NCI-H1694 treated with DMSO at 0.1 percent for 48 hours (cell line): ENCODE data around the gene MS4A4E.
"Not testable (repeated sequence)": the region's sequence is repeated elsewhere in the genome, so short reads cannot be mapped to it uniquely, and the experiment has no call there.

Experiments used
- DNase-seq: peaks from one replicate; lab custom pipeline; 2025; lab: John Stamatoyannopoulos, UW

Gene MS4A4E

DNA sequence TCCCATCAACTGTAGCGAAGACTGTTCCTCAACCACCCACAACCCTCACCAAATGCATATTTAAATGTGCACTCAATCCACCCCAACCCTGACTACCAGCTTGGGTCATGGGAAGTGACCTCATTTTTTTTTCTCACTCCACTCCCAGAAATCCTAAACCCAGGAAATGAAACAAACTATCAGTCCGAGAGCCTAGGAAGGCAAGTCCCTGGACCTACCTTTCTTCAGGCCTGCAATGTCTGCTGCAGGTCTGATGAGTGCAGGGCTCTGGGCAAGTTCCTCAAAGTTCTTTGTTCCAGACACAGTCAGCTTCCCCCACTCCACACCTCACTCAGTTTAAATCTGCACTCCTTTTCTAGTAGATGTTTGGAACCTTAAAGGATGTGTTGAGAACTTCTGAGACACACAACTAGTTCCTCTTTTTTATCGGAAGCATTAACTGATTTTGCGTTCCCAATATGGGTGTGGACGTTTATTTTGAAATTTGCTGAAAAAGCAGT lies at the start of gene MS4A4E:
Gene MS4A4E (minus strand): TSS at position 398 of the 500 bp plus-strand sequence. CDS start 13,082 bp downstream, outside the sequence.
- DNase-seq, result no peak

DNA sequence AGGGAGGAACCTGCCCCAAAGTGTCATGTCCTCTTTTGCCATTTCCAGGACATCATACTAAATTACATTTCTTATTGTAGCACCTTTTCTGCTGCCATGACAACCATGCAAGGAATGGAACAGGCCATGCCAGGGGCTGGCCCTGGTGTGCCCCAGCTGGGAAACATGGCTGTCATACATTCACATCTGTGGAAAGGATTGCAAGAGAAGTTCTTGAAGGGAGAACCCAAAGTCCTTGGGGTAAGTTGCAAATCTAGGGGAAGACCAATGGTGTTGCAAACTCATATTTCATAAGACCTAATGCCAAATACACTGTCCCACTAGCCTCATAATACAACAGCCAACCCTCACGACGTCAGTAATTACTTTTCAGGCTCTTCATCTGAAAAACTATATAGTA lies 49.2 kb upstream of the MS4A4E start:
- DNase-seq, result no peak

DNA sequence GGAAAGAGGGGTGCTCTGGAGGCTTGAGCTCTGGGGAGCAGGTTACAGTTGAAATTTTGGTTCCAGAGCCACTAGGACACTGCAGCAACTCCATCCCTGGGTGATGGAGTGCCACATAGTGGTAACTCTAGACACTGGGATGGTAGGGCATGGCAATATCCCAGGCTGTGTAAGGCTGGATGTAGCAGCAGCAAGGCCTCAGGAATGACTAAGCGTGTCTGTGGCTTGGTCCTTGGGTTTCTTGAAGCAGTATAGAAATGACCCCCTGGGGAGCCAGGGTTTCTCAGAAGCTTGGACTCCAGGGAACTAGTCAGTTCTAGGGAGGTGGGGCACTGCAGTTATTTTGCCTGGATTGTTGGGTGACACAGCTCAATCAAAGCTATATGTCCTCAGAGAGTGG lies 45.6 kb upstream of the MS4A4E start:
- no peak for DNase-seq

DNA sequence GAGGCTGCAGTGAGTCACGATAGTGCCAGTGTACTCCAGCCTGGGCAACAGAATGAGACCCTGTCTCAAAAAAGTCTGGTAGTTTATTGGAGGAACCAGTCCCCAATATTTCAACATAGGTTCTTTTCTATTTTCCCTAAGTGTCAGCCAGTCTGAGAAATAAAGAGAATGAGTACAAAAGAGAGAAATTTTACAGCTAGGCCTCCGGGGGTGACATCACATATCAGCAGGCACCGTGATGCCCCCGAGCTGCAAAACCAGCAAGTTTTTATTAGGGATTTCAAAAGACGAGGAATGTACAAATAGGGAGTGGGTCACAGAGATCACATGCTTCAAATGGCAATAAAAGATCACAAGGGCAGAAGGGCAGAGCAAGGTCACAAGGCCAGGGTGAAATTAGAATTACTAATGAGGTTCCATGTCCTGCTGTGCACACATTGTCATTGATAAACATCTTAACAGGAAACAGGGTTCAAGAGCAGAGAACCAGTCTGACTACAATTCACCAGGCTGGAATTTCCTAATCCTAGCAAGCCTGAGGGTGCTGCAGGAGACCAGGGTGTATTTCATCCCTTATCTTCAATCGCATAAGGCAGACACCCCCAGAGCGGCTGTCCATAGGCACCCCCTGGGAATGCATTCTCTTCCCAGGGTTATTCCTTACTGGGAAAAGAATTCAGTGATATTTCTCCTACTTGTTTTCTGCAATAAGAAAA lies 42.6 kb upstream of the MS4A4E start:
- DNase-seq, result not testable (repeated sequence)

DNA sequence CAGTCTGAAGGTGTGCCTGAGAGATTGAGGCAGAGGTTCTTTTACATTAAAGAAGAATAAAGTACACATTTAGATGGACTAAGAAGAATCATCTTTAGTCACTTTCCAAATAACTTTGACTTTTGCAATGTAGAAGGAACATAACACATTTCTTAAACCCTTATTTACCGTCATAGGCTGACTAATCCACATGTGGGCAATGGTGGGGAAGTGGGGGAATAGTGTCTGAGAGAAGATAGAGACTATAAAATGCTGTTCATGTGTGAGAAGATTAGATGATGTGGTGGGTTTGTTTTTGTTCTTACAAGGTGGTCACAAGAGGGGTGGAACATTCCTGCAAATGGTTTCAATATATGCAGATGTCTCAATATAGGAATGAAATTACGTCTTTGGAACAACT lies 39.3 kb upstream of the MS4A4E start:
- DNase-seq, result no peak

DNA sequence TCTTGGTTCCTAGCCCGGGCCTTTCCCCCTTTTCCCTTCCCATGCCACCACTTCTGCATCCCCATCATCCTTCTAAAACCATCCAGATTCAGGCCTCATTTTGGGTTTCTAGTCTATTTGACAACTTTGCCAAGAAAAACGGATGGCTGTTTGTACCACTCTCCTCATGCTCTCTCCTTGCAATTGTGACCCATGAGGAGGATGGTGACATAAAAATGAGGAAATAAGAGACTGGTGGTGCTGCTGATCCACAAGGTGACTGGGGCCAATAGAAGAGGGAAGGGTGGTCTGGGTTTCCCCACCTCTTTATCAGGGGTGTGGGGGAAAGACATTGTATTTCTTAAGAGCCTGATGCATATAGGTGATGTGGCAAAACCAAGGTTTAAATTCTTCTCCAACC lies 38.5 kb upstream of the MS4A4E start:
- DNase-seq, result no peak

DNA sequence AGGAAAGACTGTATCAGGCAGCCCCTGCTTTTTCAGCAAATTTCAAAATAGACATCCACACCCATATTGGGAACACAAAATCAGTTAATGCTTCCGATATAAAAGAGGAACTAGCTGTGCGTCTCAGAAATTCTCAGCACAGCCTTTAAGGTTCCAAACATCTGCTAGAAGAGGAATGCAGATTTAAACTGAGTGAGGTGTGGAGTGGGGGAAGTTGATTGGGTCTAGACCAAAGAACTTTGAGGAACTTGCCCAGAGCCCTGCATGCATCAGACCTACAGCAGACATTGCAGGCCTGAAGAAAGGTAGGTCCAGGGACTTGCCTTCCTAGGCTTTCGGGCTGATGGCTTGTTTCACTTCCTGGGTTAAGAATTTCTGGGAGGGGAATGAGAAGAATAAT lies 37.5 kb upstream of the MS4A4E start, which contains the start of gene MS4A4A:
Gene MS4A4A (plus strand): TSS at position 255 of the 400 bp plus-strand sequence. CDS start 10 bp downstream, at position 265.
- no peak for DNase-seq

DNA sequence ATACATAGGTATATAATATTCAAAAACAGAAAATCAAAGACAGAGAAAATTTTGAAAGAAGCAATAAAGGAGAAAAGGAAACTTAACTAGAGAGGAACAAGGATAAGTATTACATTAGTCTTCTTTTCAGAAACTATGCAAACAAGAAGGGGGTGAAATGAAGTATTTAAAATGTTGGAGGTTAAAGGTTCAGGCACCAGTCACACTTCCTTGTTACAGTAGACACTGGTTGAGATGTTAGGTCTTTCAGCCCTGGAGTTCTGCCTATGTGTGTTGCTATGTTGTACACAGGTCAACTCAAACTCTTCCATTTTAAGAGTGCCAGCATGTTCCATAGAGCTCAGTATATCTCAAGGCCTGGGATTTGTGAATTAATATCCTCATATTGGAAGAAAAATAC lies 31.5 kb upstream of the MS4A4E start:
- DNase-seq, result no peak

DNA sequence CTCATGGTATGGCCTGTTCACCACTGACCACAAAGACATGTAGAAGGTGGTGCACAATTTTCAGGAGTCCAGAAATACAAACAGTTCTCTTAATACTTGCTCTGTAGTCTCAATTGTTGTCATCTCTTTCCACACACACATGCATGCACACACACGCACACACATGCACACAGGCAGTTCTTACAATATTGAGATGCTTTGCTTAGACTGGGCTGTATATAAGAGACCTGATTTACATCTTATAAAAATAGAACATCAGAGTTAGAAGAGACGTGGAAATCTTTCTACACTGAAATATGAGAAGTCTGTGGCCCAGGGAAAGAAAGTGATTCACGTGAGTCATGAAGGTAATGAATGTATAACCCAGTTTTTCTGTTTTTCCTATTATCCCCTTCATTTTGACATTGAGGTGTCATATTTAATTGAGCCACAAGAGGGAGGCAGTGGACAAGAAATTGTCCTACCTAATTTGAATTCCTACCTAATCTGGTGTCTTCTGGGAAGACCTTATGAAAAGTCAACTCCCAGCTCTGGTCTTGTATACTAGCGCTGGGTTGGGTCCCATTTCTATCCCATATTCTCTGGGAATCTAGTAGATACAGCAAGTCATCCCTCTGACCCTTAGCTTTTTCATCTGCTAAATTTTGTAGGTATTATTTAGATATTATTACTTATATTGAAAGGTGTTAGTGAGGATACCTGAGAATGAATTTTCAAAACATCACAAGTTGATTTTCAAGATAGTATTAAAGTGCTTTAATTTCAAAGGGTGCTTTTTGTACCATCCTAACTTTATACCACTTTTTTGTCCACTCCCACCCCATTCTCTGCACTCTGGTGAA lies 22.7 kb upstream of the MS4A4E start:
- DNase-seq, result no peak

DNA sequence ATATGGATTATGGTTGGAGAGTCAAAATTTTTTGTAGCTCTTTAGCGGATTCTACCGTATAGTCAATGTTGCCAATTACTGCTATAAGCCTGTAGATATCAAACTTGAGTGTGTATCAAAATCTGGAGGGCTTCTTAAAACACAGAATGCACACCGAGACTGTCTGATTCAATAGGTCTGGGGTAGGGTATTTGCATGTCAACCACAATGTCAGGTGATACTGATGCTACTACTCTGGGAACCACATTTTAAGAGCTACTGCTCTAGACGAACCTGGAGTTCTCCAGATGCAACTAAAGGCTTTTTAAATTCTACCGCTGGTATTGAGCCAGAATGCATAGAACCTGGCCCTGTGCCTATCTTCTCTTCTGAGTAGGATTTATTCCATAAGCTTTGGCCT lies 21.7 kb upstream of the MS4A4E start:
- no peak for DNase-seq

DNA sequence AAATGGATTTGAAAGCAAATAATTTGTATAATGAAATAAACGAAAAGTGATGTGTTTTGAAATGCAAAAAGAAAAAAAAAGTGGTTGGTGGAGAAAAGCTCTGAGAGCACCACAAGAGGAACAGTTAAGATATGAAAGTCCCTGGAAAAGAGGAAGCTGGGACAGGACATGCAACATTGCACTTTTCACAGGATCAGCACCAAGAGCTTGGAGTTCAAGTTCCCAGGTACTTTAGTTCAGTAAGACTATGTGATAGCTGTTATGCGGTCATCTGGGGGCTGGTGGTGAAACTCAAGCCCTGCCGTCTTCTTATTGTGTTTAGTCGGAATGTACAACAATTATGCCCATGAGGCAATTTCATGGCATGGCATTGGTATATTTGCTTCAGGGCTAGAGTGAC lies 20.5 kb upstream of the MS4A4E start:
- no peak for DNase-seq

DNA sequence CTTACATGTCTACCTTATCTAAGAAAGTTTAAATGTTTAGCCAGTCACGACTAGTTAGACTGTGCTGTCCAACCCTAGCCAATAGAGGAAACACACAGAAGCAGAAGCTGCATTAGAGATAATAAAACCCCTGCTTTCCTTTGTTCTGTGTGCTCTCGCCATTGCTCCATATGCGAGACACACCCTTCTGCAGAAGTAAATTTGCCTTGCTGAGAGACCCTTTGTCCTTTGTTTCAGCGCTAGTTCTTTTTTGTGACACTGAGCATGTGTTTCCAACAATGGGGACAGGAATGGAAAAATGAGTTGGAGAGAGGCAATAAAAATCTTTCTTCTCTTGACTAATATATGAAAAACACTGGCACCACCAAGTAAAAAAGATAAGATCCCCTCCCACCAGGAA lies 18.1 kb upstream of the MS4A4E start:
- DNase-seq, result no peak

DNA sequence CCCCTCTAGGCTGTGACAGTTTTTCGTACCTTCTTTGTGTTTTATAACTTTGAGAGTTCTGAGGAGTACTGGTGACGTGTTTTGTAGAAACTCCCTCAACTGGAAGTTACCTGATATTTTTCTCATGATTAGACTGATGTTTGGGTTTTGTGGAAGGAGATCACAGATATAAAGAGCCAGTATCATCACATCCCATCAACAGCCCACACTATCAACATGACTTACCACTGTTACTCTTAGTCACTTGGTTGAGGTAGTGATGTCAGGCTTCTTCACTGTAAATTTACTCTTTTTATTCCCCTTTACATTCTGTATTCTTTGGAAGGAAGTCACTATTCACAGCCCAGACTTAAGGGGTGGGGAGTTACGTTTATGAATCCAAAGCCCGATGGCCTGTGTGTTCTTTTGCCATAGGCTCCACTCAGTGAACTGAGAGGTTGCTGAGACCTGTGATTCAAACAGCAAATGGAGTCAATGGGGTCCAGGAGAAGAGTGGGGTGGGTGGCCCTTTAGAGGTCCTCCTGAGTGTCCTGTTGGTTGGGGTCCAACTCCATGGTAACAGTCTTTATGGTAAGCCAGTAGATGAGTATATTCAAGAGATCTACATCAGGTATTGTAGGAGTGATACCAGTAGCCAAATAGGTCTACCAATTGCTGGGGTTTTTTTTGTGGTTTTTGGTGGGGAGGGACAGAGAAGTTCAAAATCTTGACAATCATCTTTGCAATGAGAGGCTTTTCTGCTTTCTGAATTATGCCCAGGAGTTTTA lies 15.2 kb upstream of the MS4A4E start:
- no peak for DNase-seq

DNA sequence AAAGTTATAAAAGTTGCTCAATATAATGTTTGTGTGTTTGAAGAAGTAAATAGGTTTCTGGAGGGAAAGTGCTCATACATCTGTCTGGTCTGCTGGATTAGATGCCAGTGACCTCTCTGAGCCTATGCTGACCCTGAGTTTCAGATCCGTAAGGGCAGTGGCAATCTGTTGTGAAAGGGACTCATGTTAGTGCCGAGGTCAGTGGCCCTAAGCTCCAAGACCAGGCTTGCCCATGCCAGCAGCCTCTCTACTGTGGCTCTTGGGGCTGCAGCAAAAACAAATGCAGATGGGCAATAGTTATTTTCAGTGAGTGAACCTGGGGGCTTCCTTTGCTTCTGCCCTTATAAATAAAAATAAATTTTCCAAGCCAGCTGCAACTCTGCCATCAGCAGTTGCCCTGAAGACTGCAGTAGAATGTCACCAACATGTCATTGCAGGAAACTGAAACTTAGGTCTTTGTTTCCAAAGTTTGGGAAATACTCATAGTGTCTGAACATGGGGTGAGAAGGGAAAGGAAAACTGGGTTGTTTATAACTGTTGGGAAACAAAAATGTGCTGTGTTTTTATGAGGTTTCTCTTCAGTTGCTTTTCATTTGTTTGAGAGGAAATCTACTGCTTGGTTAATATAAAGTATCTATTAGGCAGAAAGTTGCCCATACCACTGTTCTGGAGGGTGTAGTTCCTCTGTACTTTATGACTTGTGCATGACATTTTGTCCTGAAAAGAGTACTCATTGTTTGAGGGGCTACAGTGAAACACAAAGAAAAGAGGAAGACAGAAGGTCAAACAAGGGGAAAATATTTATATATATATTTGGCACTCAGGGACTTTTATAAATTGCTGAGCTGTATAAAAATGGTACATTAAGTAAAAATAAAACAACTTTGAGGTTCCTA lies 9.5 kb upstream of the MS4A4E start:
- DNase-seq, result no peak

DNA sequence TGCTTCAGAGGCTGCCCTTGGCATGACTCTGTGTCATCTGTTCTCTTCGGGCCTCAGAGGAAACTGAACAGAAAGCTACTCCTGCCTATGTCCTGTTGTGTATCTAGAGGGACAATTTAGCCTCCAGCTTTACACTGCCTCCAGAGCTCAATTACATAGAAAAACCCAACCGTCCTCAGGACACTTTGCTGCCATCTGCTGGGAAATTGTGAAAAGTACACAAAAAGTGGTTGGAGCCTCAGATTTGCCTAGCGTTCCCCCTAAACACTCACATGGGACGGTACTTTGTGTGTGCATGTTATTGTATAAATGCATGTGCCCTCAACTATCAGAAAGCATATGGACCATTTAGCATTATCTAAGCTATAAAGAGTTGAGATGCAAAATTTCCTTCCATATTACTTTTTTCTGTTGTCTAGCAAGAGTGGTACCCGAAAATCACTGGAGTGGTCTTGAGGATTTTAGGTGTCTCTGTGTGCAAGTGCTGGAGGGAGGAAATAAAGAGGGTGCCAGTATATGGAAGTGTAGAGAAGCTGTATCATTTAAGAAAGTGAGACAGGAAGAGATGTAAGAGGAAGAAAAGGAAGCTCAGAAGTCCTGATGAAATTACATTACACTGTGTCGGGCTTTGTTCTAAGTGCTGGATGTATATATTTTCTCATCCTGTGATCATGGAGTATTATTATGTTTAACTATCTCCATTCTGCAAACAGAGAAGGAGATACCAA lies 8.7 kb upstream of the MS4A4E start:
- no peak for DNase-seq

DNA sequence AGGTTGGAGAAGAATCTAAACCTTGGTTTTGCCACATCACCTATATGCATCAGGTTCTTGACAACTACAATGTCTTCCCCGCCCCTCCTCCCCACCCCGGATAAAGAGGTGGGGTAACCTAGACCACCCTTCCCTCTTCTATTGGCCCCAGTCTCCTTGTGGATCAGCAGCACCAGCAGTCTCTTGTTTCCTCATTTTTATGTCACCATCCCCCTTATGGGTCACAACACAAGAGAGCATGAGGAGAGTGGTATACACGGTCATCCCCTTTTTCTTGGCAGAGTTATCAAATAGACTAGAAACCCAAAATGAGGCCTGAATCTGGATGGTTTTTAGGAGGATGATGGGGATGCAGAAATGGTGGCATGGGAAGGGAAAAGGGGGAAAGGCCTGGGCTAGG lies 1.2 kb downstream of the MS4A4E start:
- DNase-seq, result no peak

DNA sequence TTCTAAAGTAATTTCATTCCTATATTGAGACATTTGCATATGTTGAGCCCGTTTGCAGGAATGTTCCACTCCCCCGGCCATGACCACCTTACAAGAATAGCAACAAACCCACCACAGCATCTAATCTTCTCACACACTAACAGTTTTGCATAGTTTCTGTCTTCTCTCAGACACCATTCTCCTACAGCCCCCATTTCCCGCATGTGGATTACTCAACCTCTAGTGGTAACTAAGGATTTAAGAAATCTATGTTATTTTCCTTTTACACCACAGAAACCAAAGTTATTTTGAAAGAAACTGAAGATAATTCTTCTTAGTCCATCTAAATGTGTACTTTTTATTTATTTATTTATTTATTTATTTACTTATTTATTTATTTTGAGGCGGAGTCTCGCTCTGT lies 2.3 kb downstream of the MS4A4E start:
- DNase-seq, result no peak

DNA sequence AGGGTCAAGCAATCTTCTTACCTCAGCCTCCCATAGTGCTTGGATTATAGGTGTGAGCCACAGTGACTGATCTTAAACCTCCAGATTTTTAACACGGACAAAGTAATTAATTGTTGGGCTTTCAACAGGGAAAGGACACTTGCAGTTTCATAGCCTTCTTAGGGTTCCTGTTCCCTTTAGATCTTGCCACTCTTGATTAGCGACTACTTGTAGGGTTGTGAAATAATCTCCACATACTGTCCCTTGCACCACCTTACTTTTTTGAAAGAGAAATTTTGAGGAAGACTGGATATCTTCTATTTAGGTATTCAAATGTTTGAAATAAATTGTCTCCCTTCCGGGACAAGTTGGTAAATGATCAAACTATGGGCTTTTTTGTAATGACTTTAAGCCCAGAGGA lies 7.6 kb downstream of the MS4A4E start:
- DNase-seq, result no peak

DNA sequence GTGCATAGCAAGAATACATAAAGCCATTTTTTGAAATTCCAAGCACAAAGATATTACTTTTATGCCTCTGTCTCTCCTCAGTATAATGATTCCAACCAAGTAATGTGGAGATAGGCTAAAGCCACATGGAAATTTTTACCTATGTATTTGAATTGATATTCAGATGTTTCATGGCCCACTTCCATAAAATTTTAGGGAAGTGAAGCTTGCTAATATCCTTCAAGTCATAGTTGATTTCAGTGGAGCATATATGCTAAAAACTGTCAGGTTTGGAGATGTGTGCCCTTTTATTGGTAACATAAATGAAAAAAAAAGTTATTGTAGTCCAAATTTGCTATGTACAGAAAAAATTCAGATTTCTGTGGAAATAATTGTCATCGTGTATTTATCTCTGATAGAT lies 12.3 kb downstream of the MS4A4E start:
- DNase-seq, result no peak

DNA sequence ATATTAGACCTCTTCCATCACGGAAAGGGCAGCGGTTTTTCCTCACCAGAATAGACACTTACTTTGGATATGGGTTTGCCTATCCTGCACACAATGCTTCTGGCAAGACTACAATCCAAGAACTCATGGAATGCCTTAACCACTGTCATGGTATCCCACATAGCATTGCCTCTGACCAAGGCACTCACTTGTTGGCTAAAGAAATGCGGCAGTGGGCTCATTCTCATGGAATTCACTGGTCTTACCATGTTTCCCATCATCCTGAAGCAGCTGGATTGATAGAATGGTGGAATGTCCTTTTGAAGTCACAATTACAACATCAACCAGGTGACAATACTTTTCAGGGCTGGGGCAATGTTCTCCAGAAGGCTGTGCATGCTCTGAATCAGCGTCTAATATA lies 20.8 kb downstream of the MS4A4E start:
- DNase-seq, result no peak

DNA sequence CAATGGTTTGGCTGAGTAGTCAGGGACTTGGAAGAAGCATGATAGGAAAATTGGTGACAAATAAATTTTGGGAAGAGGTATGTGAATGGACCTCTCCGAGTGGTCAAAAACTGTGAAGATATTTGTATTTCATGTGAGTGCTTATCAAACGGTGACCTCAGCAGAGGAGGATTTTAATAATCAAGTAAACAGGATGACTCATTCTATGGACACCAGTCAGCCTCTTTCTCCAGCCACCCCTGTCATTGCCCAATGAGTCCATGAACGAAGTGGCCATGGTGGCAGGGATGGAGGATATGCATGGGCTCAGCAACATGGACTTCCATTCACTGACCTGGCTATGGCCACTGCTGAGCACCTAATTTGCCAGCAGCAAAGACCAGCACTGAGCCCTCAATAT lies 21.2 kb downstream of the MS4A4E start:
- DNase-seq, result no peak
